ENCODE results near the gene CATSPER2.
"Not testable (repeated sequence)": the region's sequence is repeated elsewhere in the genome, so short reads cannot be mapped to it uniquely, and the experiment has no call there.

The CATSPER2 gene

DNA sequence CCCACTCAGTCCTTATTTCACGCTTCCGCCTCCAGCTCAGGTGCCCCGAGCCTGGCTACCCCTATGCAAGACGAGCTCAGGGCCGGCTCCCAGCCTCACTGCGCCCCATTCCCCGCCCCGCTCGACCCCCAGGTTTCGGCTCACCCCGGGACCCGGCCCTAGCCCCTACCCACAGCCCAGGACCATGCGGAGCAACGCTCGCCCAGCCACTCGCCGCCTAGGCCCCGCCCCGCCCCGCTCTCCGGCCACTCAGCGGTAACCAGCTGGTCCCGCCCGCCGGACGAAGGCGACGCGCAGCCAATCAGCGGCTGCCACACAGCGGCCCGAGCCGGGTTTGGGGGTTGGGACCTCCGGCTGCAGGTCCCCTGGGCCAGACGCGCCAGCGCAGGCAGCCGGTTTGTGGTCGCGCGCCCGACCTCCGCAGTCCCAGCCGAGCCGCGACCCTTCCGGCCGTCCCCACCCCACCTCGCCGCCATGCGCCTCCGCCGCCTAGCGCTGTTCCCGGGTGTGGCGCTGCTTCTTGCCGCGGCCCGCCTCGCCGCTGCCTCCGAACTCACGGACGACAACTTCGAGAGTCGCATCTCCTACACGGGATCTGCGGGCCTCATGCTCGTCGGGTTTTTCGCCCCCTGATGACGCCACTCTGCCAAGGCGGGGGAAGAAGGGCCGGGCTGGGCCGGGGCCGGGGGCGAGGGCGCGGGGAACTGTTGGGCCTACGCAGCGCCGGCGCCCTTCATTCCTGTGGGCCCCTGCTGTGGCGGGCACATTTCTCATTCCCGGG lies at the start of gene CATSPER2:
Gene CATSPER2, minus strand, starts transcription at position 196 of the 781 bp plus-strand sequence. CDS start 783 bp downstream, outside the sequence.
- no peak for DNase-seq

DNA sequence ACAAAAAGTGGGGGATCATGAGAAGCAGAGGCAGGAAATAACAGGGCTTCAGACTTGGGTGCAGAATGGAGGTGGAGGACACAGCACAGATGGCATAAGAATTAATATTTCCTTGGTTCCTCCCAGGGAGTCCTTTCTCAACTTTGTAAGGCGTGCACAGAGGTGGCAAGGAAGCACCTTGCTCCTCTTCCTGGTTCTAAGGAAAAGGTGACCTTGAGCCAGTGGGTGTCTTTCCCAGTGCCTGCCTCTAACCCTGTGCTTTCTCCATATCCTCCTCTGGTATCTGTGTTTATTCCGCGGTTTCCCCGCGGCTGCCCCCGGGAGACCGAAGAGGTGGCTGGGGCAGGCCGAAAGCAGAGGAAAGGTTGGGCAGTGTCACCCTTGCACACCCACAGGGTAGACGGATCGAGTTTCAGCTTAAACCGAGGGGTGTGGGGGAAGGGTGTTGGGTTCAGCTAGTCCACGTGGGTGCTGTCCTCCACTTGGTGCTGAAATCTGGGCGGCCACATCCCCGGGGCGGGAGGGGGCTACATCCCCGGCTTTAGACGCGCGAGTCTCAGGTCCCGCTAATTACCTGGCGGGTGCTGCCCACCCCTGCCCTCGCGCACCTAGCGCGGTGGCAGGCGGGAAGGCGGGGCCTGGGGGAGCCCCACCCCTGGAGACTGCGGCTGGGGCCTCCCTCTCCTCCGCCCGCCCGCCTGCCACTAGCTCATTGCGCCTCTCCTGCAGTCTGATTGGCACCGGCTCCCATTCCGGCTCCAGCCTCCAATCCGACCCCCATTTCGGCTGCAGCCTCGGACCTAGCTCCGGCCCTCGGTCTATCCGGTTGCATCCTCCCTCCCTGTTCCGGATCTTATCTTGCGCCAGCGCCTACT lies 44.7 kb upstream of the CATSPER2 start, which contains the start of gene CKMT1A:
Gene CKMT1A, plus strand, starts transcription at position 712 of the 875 bp plus-strand sequence. CDS start 192 bp downstream, outside the sequence.
- not testable (repeated sequence) for DNase-seq

DNA sequence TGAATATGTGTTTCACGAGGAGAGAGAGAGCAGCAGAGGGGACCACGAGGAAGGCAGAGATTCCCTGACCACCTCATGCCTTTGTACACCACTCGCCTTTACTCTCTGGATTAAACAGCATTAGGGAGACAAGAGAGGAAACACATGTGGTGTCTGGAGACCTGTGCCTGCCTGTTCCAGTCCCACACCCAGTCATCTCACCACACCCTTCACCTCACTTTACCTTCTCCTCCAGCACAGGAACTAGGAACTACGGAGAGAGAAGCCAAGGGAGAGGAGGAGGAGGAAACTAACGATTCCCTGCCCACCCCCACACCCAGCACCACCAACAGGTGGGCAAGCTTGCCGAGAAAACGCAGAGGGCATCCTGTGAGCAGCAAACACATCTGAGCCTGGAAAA lies 44.0 kb upstream of the CATSPER2 start:
- DNase-seq: not testable (repeated sequence)

DNA sequence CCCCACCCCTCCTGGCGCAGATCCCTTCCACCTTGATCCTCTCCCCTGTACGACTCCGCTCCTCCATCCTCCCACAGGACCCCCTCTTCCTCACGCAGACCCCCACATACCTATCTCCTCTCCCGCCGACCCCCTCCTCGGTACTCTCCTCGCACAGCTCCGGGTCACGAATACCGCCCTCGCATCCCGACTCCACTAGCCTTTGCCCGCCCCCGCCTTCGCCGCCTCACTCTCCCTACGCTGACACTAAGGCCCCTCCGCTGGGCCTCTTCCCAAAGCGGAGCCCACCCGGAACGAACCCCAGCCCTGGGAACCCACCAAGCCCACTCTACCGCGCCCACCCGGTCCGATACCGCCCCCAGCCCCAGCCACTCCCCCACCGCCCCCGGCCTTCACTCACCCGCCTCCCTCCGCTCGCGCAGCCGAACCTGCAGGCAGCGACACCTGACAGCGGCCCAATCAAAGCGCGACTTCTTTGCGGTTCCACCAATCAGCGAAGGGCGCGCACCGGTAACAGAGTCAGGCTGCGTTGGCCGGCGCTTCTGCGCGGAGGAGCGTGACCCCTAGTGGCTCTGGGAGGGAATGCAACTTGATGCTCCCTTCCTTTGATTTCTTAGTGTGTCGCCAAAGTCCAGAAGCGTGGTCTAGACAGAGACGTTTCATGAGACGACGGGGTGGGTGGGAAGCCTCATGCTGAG lies 41.1 kb upstream of the CATSPER2 start:
- DNase-seq: not testable (repeated sequence)

DNA sequence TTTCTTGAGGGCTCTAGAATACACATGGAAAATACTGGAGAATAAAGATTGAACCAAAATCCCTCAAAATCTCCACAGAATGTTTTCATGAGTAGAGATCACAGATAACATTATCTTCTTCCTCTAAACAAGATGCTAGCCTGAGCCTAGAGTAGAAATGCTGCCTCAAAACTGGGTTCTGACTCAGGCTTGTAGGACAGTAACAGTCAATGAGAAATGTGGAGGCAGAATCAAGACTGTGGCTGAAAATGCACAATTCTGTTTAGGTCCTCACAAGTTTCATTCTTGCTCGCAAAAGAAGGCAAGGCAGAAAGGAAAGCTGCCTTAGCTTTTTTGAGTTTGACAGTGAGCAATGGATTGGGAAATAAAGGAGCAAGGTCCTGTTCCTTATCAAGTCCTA lies 25.5 kb upstream of the CATSPER2 start:
- not testable (repeated sequence) for DNase-seq

DNA sequence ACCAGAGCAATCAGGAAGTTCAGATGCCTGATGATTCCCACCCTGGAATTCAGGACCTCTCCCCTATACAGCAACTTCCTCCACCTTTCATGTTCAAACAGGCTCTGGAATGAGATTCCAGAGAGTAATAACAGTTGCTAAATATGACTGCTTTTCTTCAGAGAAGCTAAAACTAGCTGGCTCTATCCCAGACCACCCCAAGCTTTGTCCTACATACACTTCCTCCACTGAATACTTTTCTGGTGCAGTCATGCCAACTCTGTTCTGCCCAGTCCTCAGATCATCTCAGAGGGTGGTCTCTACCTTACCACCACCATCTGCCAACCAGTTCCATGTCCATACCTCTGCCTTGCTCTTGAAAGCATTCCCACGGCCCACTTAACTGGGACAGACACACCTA lies 17.5 kb upstream of the CATSPER2 start:
- DNase-seq: not testable (repeated sequence)

DNA sequence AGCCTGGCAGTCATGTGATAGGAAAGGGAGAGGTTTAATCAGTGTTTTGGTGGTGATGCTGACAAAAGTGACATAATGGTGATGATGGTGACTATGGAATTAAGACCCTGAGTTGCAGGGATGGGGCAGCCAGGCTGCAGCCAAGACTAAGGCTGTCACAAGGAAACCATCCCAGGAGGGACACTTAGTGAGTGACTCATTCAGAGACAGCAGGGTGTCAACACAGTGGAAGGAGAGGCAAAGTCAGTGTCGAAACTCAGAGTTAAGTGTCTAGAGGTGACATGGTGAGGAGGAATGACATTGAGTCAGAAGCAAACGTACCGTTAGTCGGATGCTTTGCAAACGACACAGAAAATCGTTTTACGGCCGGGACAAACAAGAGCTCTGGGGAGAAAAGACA lies 14.7 kb upstream of the CATSPER2 start:
- DNase-seq: not testable (repeated sequence)

DNA sequence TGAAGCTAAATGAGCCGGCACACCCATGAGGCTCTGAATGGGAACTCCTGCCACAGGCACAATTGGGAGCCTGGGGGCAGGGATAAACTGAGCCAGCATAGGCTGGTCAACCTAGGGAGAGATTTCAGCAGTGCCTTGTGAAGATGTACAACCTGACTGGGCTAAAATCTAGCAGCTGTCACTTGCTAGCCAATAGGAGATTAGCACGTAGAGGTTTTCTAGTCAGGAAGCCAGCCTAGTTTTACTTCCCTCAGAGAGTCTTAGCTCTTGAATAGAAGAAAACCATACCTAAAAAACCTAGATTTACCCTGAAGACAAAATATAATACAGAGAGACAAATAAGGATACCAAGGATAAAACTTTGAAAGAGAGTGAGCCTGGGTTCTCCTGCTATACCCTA lies 13.6 kb upstream of the CATSPER2 start:
- not testable (repeated sequence) for DNase-seq

DNA sequence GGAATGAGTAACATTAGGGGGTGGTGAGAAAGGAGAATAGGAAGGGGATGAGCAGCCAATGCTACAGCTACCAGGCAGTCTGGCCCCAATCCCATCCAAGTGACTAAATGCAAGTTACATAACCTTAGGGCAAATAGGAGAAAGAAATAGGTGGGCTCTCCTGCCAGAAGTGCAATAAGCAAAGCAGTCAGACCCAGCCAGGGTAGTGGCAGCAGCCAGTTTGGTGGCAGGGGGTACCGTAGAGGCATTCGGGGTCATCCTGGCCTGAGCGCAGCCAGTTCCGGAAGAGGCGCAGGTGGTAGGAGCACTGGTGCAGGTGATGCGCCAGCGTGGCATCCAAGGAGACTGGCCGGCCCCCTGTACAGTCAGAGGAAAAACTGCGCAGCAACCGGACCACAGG lies 11.1 kb upstream of the CATSPER2 start:
- DNase-seq: not testable (repeated sequence)

DNA sequence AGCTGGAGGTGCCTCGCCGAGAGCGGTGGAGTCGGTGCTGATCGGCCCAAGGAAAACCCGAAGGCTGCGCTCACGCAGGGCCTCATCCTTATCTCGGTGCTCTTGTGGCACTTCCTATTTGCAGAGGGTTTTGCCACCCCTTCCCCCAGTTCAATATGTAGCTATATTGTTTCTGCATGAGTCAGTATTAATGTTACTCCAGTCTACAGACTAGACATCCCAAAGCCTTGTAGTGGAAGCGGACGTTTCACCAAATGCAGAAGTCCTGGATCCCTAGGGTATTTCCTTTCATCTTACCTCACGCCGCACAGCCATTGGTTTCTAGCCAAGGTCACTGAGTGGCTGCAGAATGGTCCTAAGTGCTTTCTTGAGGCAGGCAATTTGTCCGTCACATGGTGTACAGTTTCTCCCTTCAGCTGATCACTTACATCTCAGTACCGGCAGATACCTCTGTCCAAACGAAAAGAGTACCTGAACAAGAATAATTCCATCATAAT lies 834 bp upstream of the CATSPER2 start:
- not testable (repeated sequence) for DNase-seq

DNA sequence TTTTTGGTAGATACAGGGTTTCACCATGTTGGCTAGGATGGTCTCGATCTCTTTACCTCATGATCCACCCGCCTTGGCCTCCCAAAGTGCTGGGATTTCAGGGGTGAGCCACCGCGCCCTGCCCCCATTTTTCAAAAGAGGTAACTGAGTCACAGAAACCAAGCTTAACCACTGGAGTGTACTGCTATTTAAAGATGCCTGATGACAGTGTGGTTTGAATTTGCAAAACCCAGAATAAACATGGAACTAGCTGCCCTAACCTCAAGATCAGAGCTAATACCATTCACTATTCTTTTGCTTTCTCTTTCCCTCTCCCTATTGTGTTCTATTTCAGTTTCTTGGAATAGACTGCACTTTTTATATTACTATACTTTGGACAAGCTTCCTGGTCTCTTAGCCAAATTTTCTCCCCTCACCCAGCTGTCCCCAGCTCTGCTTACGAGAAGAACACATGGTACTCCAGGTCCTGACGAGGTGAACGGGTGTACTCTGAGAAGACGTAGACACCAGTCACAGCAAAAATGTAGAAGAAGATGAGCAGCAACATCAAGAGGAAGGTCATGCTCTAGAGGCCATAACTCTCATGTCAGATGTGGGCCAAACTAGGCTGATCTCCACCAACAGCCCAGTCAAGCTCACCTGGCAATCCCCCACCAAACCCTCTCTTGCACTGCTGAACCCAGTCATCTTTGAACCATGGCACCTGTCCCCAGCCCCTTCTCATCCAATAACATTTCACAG lies 10.0 kb downstream of the CATSPER2 start:
- DNase-seq: not testable (repeated sequence)

DNA sequence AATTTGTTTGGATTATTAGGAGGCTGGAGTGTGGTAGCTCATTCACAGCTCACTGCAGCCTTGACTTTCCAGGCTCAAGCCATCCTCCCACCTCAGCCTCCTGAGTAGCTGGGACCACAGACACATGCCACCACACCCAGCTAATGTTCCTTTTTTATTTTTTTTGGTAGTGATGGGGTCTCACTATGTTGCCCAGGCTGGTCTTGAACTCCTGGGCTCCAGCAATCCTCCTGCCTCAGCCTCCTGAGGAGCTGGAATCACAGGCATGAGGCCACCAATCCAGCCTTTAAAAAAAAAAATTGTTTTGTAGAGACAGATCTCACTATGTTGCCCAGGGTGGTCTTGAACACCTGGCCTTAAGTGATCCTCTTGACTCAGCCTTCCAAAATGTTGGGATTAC lies 21.7 kb downstream of the CATSPER2 start:
- not testable (repeated sequence) for DNase-seq

DNA sequence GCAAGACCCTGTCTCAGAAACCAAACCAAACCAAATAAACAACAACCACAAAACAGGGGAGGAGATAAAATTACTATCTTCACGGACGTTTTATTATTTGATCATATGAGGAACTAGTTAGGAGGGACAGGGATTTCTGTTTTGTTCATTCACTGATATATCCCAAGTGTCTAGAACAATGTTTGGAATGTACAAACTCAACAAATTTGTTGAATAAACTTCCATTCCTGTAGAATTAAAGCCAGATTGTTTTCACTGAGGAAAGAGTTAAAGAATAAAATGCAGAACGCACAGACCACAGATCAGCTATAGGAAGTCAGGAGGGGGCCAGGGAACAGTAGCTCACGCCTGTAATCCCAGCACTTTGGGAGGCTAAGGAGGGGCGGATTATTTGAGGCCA lies 23.5 kb downstream of the CATSPER2 start:
- no peak for DNase-seq

DNA sequence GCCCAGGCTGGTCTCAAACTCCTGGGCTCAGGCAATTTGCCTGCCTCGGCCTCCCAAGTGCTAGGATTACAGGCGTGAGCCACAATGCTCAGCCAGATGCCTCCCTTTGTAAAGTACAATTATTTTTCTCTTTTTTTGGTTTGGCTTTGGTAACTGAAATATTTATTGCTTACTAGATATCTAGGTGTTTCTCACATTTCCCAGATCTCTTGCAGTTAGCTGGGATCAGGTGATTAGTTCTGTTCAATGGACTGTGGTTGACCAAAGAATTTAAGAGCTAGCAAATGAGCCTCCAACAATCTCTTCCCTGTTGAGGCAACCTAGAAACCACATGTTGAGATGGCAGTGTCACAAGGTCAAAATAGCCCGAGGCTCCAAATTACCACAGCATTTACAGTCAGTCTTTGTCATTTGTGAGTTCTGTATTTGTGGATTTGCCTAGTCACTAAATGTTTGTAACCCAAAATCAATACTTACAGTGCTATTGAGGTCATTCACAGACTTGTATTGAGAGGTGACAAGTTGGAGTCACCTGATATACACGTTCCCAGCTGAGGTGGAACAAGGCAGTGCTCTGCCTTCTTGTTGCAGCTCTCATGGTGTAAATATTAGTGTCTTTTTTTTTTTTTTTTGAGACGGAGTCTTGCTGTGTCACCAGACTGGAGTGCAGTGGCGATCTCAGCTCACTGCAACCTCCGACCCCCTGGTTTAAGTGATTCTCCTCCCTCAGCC lies 26.4 kb downstream of the CATSPER2 start:
- not testable (repeated sequence) for DNase-seq

DNA sequence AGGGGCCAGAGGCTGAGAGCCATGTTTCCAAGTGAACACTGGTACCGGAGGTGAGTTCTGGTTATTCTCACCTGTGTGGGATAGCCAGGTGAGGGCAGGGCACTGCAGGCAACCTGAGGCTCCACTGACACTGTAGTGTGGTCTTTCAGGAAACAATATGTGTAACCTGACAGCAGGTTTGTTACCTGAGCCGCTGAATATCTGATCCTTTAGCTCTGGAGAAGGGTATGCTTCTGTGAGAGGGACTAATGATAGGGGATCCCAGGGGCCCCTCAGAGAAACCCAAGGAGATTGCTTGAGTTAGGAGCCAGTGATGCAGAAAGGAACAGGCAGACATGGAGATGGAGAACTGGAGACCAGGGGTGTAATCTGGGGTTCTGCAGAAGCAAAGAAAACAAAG lies 29.9 kb downstream of the CATSPER2 start, which contains the start of gene STRC:
Gene STRC, minus strand, starts transcription at position 101 of the 400 bp plus-strand sequence. Its CDS starts 78 bp downstream, at position 23.
- DNase-seq: not testable (repeated sequence)

DNA sequence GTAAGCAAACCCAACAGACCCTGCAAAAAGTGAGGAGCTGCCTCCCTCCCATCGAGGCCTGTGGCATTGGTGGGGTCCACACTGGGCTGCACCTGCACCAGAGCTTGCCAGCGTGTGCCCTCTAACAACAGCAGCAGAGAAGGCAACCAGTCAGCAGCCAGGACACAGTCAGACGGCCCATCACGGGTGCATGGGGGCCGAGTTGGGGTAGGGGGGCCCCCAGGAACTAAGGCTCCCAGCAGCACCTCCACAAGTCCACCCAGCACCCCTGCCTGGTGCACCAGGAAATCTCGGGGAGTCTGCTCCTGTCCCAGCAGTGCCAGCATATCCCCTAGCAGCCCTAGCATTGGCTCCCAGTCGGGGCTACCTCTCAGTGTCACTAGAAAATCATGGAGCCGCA lies 30.9 kb downstream of the CATSPER2 start:
- not testable (repeated sequence) for DNase-seq

DNA sequence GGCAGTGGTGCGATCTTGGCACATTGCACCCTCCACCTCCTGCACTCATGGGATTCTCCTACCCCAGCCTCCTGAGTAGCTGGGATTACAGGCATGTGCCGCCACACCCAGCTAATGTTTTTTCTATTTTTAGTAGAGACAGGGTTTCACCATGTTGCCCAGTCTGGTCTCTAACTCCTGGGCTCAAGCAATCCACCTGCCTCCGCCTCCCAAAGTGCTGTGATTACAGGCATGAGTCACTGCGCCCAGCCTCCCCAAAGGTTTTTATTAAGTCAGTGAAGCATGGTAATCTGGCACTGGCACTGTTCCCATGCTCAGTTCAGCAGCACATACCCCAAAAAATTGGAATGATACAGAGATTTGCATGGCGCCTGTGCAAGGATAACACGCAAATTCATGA lies 46.4 kb downstream of the CATSPER2 start:
- DNase-seq: not testable (repeated sequence)

DNA sequence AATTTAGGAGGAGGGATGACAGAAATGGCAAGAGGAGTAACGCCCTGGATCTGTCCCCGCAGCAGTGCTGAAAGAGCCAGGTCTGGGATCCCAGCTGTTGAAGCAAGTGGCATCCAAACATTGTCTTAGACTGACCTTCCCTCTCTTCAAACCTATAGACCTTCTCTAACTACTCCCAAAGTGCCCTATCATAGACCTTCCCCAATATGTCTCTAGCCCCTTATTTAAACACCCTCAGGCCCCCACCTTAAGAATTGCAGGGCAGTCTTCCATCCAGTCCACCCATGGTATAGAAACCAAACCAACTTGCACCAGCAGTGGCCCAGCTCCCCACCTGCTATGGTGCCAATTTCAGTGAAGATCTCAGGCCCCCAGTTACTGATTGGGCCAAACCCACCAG lies 48.4 kb downstream of the CATSPER2 start:
- DNase-seq: not testable (repeated sequence)

DNA sequence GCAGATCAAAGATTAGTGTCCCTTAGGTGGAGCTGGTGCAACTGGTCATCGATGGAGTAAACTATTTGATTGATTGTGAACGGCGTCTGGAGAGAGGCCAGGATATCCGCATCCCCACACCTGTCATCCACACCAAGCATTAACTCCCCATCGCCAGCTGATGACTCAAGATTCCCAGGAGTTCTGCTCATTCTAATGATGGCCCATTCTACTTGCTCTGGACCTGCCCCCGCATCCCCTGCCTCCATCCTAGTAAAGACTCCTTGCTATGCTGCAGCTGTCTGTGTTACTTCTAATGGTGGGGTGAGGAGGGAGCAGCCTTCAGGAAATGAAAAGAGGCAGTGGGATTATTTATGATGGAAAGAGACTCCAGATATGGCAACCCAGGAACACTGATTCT lies 49.5 kb downstream of the CATSPER2 start:
- DNase-seq: not testable (repeated sequence)

DNA sequence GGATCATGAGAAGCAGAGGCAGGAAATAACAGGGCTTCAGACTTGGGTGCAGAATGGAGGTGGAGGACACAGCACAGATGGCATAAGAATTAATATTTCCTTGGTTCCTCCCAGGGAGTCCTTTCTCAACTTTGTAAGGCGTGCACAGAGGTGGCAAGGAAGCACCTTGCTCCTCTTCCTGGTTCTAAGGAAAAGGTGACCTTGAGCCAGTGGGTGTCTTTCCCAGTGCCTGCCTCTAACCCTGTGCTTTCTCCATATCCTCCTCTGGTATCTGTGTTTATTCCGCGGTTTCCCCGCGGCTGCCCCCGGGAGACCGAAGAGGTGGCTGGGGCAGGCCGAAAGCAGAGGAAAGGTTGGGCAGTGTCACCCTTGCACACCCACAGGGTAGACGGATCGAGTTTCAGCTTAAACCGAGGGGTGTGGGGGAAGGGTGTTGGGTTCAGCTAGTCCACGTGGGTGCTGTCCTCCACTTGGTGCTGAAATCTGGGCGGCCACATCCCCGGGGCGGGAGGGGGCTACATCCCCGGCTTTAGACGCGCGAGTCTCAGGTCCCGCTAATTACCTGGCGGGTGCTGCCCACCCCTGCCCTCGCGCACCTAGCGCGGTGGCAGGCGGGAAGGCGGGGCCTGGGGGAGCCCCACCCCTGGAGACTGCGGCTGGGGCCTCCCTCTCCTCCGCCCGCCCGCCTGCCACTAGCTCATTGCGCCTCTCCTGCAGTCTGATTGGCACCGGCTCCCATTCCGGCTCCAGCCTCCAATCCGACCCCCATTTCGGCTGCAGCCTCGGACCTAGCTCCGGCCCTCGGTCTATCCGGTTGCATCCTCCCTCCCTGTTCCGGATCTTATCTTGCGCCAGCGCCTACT lies 55.1 kb downstream of the CATSPER2 start, which contains the start of gene CKMT1B:
Gene CKMT1B, plus strand, starts transcription at position 700 of the 863 bp plus-strand sequence. CDS start 192 bp downstream, outside the sequence.
- DNase-seq: not testable (repeated sequence)
